Measurements from ENCODE around the gene ASB1. TPM values are rescaled to one million over a fixed set of nuclear protein-coding genes. Genes with fewer than 3 reads are reported as not detected.
A peak's percentile ranks its signal among the peaks of the same experiment; 100 is the strongest.

Gene ASB1
- total and polyA plus RNA-seq, 2 of the 13 experiments (the other 11 are each of a cell fraction or from before 2014, with no cell fraction given): 48.6 to 49.2 TPM

DNA sequence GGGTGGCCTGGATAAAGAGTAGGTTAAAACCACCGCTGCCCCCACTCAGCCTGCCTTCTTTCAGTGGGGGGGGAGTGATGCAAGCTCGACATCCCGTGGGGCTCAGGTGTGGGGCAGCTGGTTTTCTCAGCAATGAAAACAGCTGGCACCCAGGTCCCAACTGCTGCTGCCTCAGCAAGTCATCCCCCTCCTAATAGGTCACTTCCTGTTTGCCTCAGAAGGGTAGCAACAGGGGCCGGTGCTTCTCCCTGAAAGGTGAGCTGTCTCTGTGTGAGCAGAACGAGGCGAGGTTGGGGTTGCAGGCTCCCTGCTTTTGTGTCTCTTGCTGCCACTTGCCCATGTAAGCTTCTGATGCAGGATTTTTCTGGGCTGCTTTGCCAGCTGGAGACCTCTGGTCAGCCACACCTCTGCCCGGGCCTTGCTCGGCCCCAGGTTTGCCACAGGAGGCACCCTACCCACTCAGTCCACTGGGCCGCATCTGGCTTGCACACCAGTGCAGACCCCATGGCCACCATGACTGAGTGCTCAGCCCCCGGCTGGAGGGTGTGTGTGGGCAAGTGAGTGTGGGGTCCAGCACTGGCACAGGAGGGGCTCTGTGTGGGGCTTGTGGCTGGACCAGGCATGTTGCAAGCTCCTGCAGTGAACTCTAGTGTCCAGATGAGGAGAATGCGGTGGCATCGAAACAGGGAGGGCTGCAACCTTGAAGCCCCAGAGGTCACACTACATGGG, 11.5 kb upstream of the ASB1 start (continued):
- TF ChIP-seq, protein P1, sequence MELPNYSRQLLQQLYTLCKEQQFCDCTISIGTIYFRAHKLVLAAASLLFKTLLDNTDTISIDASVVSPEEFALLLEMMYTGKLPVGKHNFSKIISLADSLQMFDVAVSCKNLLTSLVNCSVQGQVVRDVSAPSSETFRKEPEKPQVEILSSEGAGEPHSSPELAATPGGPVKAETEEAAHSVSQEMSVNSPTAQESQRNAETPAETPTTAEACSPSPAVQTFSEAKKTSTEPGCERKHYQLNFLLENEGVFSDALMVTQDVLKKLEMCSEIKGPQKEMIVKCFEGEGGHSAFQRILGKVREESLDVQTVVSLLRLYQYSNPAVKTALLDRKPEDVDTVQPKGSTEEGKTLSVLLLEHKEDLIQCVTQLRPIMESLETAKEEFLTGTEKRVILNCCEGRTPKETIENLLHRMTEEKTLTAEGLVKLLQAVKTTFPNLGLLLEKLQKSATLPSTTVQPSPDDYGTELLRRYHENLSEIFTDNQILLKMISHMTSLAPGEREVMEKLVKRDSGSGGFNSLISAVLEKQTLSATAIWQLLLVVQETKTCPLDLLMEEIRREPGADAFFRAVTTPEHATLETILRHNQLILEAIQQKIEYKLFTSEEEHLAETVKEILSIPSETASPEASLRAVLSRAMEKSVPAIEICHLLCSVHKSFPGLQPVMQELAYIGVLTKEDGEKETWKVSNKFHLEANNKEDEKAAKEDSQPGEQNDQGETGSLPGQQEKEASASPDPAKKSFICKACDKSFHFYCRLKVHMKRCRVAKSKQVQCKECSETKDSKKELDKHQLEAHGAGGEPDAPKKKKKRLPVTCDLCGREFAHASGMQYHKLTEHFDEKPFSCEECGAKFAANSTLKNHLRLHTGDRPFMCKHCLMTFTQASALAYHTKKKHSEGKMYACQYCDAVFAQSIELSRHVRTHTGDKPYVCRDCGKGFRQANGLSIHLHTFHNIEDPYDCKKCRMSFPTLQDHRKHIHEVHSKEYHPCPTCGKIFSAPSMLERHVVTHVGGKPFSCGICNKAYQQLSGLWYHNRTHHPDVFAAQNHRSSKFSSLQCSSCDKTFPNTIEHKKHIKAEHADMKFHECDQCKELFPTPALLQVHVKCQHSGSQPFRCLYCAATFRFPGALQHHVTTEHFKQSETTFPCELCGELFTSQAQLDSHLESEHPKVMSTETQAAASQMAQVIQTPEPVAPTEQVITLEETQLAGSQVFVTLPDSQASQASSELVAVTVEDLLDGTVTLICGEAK (IDR thresholded peaks at IDR 0.05): no peak
- TF ChIP-seq, protein P1 (CRISPR knock-in tag; IDR thresholded peaks at IDR 0.05): no peak
- TF ChIP-seq ZBTB26 (CRISPR knock-in tag; IDR thresholded peaks at IDR 0.05; ENCODE audit: borderline replicate concordance) (no peak), ZNF780A (CRISPR knock-in tag; IDR thresholded peaks at IDR 0.05) (no peak), ZNF850 (CRISPR knock-in tag; conservative IDR thresholded peaks at IDR 0.05) (no peak), ZFP90 (CRISPR knock-in tag; IDR thresholded peaks at IDR 0.05; ENCODE audit: borderline replicate concordance) (no peak), MTA1 (CRISPR knock-in tag; IDR thresholded peaks at IDR 0.05; ENCODE audit: borderline replicate concordance) (no peak), NFYB (CRISPR knock-in tag; IDR thresholded peaks at IDR 0.05) (no peak), ZNF331 (CRISPR knock-in tag; IDR thresholded peaks at IDR 0.05) (no peak), PHF21A (CRISPR knock-in tag; IDR thresholded peaks at IDR 0.05) (no peak), MYPOP (CRISPR knock-in tag; IDR thresholded peaks at IDR 0.05) (no peak), CBFB (CRISPR knock-in tag; IDR thresholded peaks at IDR 0.05) (no peak), AGO2 (optimal IDR thresholded peaks at IDR 0.05; ENCODE audit: low read depth, low read length) (peak; percentile 25), PLRG1 (conservative IDR thresholded peaks at IDR 0.05) (no peak), FOXK2 (IDR thresholded peaks at IDR 0.05) (no peak)
- TF ChIP-seq, protein P2, sequence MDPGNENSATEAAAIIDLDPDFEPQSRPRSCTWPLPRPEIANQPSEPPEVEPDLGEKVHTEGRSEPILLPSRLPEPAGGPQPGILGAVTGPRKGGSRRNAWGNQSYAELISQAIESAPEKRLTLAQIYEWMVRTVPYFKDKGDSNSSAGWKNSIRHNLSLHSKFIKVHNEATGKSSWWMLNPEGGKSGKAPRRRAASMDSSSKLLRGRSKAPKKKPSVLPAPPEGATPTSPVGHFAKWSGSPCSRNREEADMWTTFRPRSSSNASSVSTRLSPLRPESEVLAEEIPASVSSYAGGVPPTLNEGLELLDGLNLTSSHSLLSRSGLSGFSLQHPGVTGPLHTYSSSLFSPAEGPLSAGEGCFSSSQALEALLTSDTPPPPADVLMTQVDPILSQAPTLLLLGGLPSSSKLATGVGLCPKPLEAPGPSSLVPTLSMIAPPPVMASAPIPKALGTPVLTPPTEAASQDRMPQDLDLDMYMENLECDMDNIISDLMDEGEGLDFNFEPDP (CRISPR knock-in tag; conservative IDR thresholded peaks at IDR 0.05): 0 out of 2 replicates have a peak, but pooled peaks have one; percentile 35
- TF ChIP-seq, protein P3, sequence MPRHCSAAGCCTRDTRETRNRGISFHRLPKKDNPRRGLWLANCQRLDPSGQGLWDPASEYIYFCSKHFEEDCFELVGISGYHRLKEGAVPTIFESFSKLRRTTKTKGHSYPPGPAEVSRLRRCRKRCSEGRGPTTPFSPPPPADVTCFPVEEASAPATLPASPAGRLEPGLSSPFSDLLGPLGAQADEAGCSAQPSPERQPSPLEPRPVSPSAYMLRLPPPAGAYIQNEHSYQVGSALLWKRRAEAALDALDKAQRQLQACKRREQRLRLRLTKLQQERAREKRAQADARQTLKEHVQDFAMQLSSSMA (CRISPR knock-in tag; IDR thresholded peaks at IDR 0.05): no peak

Data from HepG2 (cell line).